GM18858 (cell line): ENCODE measurements around the gene SYCE1L.

Experiments
- ATAC-seq: cut with Tn5 transposase; IDR thresholded peaks from one replicate; pipeline ENCODE4 v1.9.1; 2021; ENCODE audit not compliant: unreplicated experiment

The SYCE1L gene

GRCh38 chr16:77195411-77195810 lies 3.8 kb upstream of the SYCE1L start:
- no peak for ATAC-seq

- ATAC-seq, result no peak
These were observed 1.5 kb upstream of the SYCE1L start for GRCh38 chr16:77197747-77198146.

DNA sequence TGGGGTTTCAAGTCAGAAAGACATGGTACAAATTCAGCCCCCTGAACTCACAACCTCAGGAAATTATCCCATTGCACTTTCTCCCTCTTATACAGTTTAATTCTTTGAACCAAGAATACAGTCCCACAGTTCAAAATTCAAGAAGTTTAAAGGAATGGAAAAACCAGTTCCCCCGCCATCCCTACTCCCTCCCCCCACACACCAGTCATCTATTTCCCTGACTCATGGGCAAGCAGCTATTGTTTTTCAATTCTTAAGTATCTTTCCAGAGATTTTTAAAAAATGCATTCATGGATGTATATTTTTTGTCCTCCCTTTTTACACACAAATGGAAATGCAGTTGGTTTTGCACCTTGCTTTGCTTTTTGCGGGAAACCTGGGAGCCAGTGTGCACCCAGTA lies 7.3 kb downstream of the SYCE1L start:
- ATAC-seq, result no peak

GRCh38 chr16:77207030-77207429 lies 7.8 kb downstream of the SYCE1L start:
- no peak for ATAC-seq

- ATAC-seq, result no peak
These were observed 9.2 kb downstream of the SYCE1L start for GRCh38 chr16:77208382-77208781.

DNA sequence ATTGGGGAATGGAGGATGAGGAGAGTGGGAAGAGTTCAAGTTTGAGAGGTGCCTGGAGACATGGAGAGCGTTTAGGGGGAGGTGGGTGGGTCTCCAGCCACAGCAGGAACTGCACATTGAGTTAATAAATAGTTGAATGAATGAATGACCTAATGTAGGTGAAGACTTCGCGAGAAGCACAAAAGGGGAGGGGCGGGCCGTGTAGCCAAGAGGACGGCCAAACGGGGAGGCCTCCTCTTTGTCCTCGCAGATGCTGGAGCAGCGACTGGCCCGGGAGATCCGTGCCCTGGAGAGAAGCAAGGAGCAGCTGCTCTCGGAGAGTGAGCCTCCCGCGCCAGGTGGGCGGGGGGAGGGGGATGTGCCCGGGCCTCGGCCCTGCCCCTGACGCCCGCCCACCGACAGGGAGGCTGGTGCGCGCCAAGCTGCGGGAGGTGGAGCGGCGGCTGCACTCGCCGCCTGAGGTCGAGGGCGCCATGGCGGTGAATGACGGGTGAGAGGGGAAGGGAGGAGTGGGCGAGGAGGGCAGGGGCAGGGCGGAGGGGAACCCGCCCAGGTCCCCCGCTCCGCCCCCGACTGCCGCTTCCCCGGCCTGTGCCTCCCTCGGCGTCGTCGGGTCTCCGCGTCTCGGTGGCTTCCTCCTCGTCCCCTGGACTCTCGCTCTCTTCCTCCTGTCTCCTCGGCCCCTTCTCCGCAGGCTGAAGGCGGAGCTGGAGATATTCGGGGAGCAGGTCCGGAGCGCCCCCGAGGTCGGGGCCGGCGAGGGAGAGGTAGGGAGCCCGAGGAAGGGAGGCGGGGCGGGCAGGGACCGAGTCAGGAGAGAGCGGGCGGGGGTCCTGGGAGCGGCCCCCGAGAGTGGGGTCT lies 12.9 kb downstream of the SYCE1L start:
- ATAC-seq, result peak; percentile 56

- peak; percentile 48 for ATAC-seq
These were observed 13.7 kb downstream of the SYCE1L start for GRCh38 chr16:77212741-77213541.

- no peak for ATAC-seq
These were observed 14.4 kb downstream of the SYCE1L start for GRCh38 chr16:77213542-77214106.

DNA sequence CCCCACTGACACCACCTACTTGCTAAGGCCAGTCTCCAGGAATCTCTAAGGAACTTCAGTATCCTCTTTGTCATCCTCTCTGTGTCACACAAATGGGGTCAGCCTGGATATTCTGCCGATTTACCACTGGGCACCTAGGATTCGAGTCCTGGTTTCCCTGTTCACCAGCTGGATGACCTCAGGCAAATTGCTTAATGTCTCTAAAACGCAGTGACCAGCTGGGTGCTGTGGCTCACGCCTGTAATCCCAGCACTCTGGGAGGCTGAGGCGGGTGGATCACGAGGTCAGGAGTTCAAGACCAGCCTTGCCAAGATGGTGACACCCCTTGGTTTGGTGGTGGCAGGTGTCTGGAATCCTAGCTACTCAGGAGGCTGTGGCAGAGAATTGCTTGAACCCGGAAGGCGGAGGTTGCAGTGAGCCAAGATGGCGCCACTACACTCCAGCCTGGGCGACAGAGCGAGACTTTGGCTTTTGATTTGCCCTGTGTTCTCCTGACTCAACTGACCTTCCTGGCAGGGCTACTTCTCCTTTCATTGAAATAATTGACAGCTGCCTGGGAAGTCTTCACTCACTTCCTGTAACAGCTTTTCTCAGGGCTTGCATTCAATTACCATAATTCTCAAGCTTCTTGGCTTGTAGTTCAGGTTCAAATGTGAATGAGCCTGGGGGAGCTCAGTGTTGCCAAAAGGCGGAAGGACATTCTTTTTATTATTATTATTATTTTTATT lies 15.4 kb downstream of the SYCE1L start:
- ATAC-seq, result no peak

DNA sequence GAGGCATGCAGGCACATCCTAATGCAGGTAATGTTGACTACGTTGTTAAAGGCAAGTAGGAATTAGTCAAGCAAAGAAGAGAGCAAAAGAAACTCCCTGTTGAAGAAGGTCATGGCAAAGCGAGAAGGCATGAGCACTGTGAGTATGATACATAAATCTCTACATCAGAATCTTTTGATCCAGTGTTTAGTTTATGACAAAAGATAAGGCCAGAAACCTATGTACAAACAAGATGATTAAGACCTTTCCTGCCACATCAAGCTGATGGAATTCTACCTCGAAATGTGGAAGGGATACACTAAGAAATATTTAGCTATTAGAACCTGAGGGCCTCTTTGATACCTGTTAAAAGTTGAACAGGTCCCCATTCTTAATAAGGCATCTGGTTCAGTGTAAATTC lies 20.2 kb downstream of the SYCE1L start:
- no peak for ATAC-seq

- ATAC-seq, result peak; percentile 51
These were observed 21.2 kb downstream of the SYCE1L start for GRCh38 chr16:77220427-77220826.

DNA sequence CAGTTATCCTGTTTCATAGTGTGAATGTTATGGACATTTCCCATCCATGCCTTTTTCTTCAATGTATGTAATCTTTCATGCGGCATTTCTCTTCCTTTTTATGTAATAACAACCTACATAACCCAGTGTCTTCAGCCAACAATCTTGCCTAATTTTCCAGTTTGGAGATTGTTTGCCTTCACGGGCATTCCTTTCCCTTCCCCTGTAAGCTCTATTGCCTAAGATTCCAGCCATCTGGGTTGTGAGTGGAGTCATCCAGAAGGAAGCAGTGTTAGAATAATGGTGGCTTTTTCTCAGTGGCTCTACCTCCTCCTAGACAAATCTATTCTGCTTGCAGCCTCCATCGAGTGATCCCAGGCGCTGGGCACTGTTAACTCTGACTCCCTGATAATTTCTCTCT lies 22.3 kb downstream of the SYCE1L start:
- no peak for ATAC-seq

DNA sequence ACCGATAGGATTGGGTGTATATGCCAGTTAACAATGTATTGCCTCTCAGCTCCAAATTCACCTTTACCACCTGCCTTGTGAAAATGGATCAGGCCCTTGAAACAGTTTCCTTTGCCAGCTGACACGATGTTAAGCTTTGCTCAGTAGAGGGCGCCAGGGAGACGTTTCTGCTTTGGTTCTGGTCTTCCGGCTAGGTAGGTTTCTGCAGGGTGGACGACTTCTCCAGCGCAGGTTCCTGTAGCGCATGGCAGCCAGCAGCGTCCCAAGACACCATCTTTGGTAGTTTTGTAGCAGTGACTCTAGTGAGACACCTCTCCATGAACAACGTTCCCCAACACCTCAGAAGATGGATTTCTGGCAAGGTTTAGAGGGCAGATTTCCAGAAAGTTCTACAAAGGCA lies 24.0 kb downstream of the SYCE1L start:
- no peak for ATAC-seq

GRCh38 chr16:77225182-77225581 lies 26.0 kb downstream of the SYCE1L start:
- ATAC-seq, result no peak

DNA sequence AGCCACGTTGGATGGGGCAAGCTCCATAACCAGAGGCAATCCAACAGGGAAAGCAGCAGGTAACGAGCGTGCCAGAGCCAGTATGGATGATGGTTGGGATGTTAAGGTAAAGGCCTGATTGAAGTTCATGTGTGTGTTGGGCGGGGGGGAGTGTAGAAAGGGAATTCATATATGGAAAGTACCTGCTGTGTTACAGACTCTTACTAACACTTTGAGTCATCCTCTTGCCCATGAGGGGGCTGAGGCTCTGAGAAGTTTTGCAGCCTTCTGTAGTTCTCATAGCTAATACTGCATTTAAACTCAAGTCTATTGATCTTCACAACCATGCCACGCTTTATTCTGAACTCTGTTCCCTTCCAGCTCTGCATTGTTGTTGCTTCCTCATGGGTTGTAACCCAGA lies 28.5 kb downstream of the SYCE1L start:
- peak; percentile 87 for ATAC-seq

DNA sequence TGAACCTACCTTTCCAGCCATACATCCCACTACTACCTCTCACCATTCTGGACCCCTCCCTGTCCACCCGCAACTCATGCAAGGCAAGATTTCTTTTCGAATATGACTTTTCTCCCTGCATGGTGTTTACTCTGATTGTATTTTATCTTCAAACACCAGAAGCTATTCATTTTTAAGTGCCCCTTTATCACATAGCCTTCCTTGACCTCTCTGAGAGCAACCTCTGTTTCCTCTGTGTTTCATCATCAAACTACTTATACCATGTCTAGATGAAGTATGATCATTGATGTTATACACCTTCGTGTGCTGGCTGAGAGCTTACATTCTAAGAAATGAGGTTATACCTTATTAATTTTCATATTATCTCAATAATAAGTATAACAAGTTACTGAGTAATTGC lies 31.8 kb downstream of the SYCE1L start:
- ATAC-seq, result no peak

DNA sequence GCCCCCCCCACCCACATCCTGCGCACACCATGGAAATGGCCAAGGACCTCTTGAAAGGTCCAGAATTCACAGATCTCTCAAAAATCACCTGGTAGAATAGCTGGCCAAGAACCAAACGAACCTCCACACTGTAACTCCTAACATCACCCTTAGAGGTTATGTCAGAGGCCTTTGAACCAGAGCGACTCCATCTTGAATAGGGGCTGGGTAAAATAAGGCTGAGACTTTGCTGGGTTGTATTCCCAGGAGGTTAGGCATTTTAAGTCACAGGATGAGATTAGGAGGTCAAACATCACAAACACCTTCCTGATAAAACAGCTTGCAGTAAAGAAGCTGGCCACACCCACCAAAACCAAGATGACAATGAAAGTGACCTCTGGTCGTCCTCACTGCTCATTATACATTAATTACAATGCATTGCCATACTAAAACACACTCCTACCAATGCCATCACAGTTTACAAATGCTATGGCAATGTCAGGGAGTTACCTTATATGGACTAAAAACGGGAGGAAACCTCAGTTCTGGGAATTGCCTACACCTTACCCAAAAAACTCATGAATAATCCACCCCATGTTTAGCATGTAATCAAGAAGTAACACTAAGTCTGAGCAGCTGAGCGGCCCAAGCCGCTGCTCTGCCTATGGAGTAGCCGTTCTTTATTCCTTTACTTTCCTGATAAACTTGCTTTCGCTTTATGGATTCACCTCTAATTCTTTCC lies 34.8 kb downstream of the SYCE1L start:
- no peak for ATAC-seq

GRCh38 chr16:77234611-77235010 lies 35.4 kb downstream of the SYCE1L start:
- ATAC-seq, result no peak

DNA sequence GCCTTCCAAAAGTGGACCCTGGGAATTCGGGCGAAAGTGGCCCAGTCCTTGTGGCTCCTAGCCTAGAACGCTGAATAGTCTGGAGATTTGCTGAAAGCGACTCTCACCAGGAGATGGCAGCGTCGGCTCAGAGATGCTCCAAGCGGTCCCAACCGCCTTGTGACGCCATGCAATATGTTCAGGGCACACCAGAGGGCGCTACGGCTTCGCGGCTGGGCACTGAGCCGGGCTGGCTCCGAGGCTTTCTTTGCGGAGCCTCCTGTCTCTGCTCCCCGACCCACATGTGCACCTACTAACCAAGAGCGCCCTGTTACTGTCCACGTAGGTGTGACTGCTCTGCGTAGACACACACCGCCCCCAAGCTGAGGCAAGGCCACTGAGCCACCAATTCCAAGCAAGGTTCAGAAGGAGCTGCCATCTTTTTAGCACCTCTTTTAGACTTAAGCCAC lies 36.9 kb downstream of the SYCE1L start:
- peak; percentile 96 for ATAC-seq

GRCh38 chr16:77238593-77238992 lies 39.4 kb downstream of the SYCE1L start:
- no peak for ATAC-seq
